HG03108 (cell line): ENCODE measurements around the gene ODAD2.

Source experiments
- ATAC-seq: cut with Tn5 transposase; IDR thresholded peaks from one replicate; pipeline ENCODE4 v1.9.1; 2021; ENCODE audit warnings: moderate library complexity; ENCODE audit not compliant: unreplicated experiment

ODAD2 gene

DNA sequence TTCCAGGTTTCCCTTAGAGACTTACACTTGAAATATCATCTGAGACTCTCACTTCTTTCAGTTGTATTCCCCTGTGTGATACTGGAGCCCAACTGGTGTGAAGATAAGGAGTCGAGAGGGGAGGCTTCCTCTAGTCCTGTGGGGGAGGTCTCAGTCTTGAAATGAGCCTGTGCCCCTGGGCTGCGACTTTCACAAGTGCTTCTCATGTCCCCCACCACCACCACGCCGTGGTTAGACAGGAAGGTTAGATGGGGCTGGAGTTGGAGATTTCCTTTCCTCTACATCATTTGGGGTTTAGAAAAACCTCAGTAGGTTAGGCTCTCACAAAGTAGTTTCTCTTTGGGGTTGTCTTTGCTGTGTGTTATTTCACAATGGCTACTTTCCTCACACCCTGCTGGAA, 227.6 kb downstream of the ODAD2 start:
- ATAC-seq = no peak

DNA sequence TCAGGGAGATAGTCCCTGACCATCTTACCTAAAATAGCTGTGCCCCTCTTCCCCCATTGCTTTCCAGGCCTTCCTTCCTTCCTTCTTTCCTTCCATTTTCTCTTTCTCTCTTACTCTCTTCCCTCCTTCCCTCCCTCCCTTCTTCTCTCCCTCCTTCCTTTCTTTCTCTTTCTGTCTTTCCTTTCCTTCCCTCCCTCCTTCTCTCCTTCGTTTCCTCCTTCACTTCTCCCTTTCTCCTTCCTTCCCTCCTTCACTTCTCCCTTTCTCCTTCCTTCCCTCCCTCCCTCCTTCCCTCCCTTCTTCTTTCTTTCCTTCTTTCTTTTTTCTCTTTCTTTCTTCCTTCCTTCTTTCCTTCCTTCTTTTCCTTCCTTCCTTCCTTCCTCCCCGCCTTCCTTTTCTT, 228.7 kb downstream of the ODAD2 start:
- no peak for ATAC-seq
